T-cell (primary cell): ENCODE results near the gene GTF2F2. TPM values are rescaled to one million over a fixed set of nuclear protein-coding genes. Genes with fewer than 3 reads are reported as not detected.
"Not testable (repeated sequence)": the region's sequence is repeated elsewhere in the genome, so short reads cannot be mapped to it uniquely, and the experiment has no call there.

Source experiments
- ATAC-seq, 4 experiments: fragments of 200-7000 bp in 3 of 4; fragments of 150-1000 bp in 1 of 4; cut with Tn5 transposase; replicated peaks in 1 of 4; 1 replicate in 3 of 4; 2 replicates in 1 of 4; pipeline ENCODE4 v1.10.0; 2021; ENCODE audit warnings: moderate library complexity in 3 of 4, mild to moderate bottlenecking in 2 of 4, moderate number of reproducible peaks in 1 of 4
- CTCF ChIA-PET, 2 donors: fragments of 300-600 bp; sonication (Branson Sonifier 250); formaldehyde crosslinking; loops; one replicate each; lab custom pipeline; 2022; ENCODE audit warnings: antibody characterized with exemption in 2 of 2; lab: Charles Lee
- POLR2A ChIA-PET, 2 donors: fragments of 300-600 bp; sonication (Branson Sonifier 250); formaldehyde crosslinking; loops; one replicate each; lab custom pipeline; 2022; ENCODE audit warnings: antibody characterized with exemption in 2 of 2; lab: Charles Lee
- DNase-seq, 35 experiments: peaks; one replicate each; pipeline versions ENCODE4 v3.0.0 to v3.0.0-alpha.2; 2013 to 2023
- H3K27ac ChIP-seq: one replicate; pipeline ENCODE4 v1.5.1; 2013; ENCODE audit warnings: low read length
- H3K27me3 ChIP-seq, 2 experiments: replicated peaks in 1 of 2; 1 replicate in 1 of 2; 2 replicates in 1 of 2; pipeline versions ENCODE4 v1.6.1 to v1.7.0; 2013; ENCODE audit warnings: low read length in 1 of 2, mixed read lengths in 1 of 2; ENCODE audit not compliant: control insufficient read depth in 2 of 2, insufficient read depth in 2 of 2; ENCODE audit errors: extremely low read depth in 1 of 2
- H3K36me3 ChIP-seq, 2 donors: 1 replicate in 1 of 2; 2 replicates in 1 of 2; pipeline versions ENCODE4 v1.6.1 to v1.7.0; 2013; ENCODE audit warnings: low read length in 1 of 2; ENCODE audit not compliant: control insufficient read depth in 2 of 2, insufficient read depth in 1 of 2; ENCODE audit errors: extremely low read depth in 1 of 2
- H3K4me1 ChIP-seq, 2 experiments: 1 replicate in 1 of 2; 2 replicates in 1 of 2; pipeline versions ENCODE4 v1.6.1 to v1.7.0; 2013; ENCODE audit warnings: low read length in 2 of 2, mixed read lengths in 1 of 2; ENCODE audit not compliant: insufficient read depth in 2 of 2, control insufficient read depth in 1 of 2; ENCODE audit errors: extremely low read depth in 1 of 2
- H3K4me3 ChIP-seq, 2 donors: 1 replicate in 1 of 2; 2 replicates in 1 of 2; pipeline versions ENCODE4 v1.5.1 to v1.7.0; 2013; ENCODE audit warnings: mild to moderate bottlenecking in 2 of 2, low read length in 1 of 2, moderate library complexity in 1 of 2; ENCODE audit not compliant: control insufficient read depth in 1 of 2; ENCODE audit errors: extremely low read depth in 1 of 2
- H3K9me3 ChIP-seq: 2 replicates; pipeline ENCODE4 v1.7.0; 2013
- H3K27ac Mint-ChIP-seq, 2 donors: one replicate each; pipeline ENCODE4 v1.8.0; 2020 to 2021; ENCODE audit warnings: mild to moderate bottlenecking in 2 of 2, mixed read lengths in 2 of 2
- H3K27me3 Mint-ChIP-seq, 2 donors: one replicate each; pipeline ENCODE4 v1.8.0; 2021 to 2022; ENCODE audit warnings: mixed read lengths in 2 of 2
- H3K36me3 Mint-ChIP-seq: one replicate; pipeline ENCODE4 v1.8.0; 2021; ENCODE audit warnings: mixed read lengths
- H3K4me1 Mint-ChIP-seq, 3 donors: one replicate each; pipeline ENCODE4 v1.8.0; 2020 to 2022; ENCODE audit warnings: mixed read lengths in 3 of 3, mild to moderate bottlenecking in 1 of 3
- H3K4me3 Mint-ChIP-seq, 3 donors: one replicate each; pipeline ENCODE4 v1.8.0; 2020 to 2022; ENCODE audit warnings: mild to moderate bottlenecking in 3 of 3, mixed read lengths in 3 of 3, moderate library complexity in 3 of 3
- H3K9me3 Mint-ChIP-seq, 3 donors: one replicate each; pipeline ENCODE4 v1.8.0; 2020 to 2022; ENCODE audit warnings: mixed read lengths in 3 of 3
- WGBS: methylation state at CpG from one replicate; pipeline ENCODE4 v1.1.5; 2013; ENCODE audit warnings: missing lambda C conversion rate; ENCODE audit not compliant: insufficient coverage; 5-methylcytosine and 5-hydroxymethylcytosine counted together
- total RNA-seq, 35 experiments: library from RNA in 6 of 35; stranded (reverse) in 6 of 35; fragments of 120-200 nt in 1 of 35; gene quantifications; one replicate each; pipeline versions ENCODE4 v1.2.1 to v1.2.4 and lab custom pipeline; 2013 to 2026

The GTF2F2 gene
- total RNA-seq, 5 donors from 2014 or later (not counting 1 experiment from before 2014, with no cell fraction given) = 12.9 to 17.0 (median 15.6) TPM

DNA sequence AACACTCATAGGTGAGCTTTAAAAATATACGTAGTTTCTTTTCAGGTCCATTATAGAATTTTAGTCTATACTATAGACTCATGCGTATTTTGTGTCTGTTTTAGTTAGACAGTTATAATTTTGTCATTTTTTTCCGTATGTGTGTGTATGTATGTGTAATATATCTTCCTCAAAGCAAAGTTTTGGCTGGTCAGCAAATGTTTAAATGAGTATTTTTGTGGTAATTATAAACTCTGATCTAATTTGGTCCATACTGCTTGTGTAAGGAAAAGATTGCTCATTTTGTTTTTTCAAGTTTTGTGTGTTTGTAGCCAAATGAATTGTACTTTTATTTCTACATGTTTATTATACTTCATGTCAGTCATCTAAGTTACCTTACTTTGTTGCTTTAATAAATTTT, 60.0 kb downstream of the GTF2F2 start:
- POLR2A ChIA-PET = interaction anchor here in 1 of 2 donors (0.5 kb wide), 1 partner anchor 20 kb away, joined by 3 read pairs; no protein-coding TSS in a partner anchor
- ATAC-seq (no peak), DNase-seq (no peak)
- Histone ChIP-seq H3K27ac (no peak overlapping the region), H3K4me3 (no peak overlapping the region), H3K4me1 (peaks cover 2 to 3% of the 10 kb centered on the region in 2 experiments), H3K9me3 (no peaks in the 10 kb centered on the region), H3K36me3 (peaks cover 0 to 7% of the 10 kb centered on the region in 2 donors), H3K27me3 (no peaks in the 10 kb centered on the region)
- no peak overlapping the region for H3K27ac Mint-ChIP-seq
- no peaks in the 10 kb centered on the region for H3K27me3 Mint-ChIP-seq
- peaks cover 48% of the 10 kb centered on the region for H3K36me3 Mint-ChIP-seq
- 83% methylated on average over 1 of the region's 3 CpGs for WGBS
- CTCF ChIA-PET = no interaction called here
- peaks cover 37 to 39% (median 39%) of the 10 kb centered on the region in 3 donors for H3K4me1 Mint-ChIP-seq
- no peaks in the 10 kb centered on the region for H3K9me3 Mint-ChIP-seq
- no peak overlapping the region for H3K4me3 Mint-ChIP-seq

DNA sequence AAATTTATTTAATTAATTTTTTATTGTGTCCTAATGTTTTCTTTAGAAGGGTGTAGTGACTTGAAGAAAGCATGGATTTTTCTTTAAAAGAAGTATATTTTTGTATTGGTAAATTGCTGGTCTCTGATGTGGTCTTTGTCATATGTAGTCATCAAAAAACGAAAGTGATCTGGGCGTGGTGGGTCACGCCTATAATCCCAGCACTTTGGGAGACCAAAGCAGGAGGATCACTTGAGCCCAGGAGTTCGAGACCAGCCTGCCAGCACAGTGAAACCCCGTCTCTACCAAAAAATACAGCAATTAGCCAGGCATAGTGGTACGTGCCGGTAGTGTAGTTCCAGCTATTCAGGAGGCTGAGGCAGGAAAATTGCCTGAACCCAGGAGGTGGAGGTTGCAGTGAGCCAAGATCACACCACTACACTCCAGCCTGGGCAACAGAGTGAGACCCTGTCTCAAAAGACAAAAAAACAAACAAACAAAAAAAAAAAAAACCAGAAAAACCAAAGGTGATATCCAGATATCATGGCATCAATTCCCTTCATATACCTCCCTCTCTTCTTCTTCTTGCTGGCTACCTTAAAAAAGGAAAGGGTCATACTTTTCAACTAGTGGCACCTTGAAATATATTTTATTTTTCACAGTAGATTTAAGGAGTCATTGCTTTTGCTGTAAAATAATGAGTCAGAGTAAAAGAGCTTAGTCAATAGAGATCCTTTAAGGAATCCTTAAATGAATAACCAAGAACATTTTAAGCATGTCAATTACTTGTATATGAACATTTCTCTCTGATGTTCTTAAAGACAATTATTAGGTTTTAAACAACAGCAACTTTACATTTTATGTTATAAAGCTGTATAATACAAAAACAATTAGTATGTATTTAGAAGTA, 60.6 kb downstream of the GTF2F2 start:
- POLR2A ChIA-PET = no interaction called here
- Histone ChIP-seq H3K36me3 (peaks cover 0 to 7% of the 10 kb centered on the region in 2 donors), H3K27me3 (no peaks in the 10 kb centered on the region), H3K27ac (no peak overlapping the region), H3K9me3 (no peaks in the 10 kb centered on the region), H3K4me3 (no peak overlapping the region), H3K4me1 (peaks cover 2 to 3% of the 10 kb centered on the region in 2 experiments)
- CTCF ChIA-PET = interaction anchor here (0.7 kb wide), 2 partner anchors 25 to 115 kb away, joined by 4 to 5 read pairs; no protein-coding TSS in a partner anchor
- Mint-ChIP-seq H3K27me3 (no peaks in the 10 kb centered on the region), H3K9me3 (no peaks in the 10 kb centered on the region), H3K27ac (no peak overlapping the region), H3K4me1 (peaks cover 37 to 39% (median 39%) of the 10 kb centered on the region in 3 donors), H3K4me3 (no peak overlapping the region), H3K36me3 (peaks cover 41% of the 10 kb centered on the region)
- DNase-seq (no peak), ATAC-seq (no peak)
- 76% methylated on average over 7 of the region's 7 CpGs for WGBS

DNA sequence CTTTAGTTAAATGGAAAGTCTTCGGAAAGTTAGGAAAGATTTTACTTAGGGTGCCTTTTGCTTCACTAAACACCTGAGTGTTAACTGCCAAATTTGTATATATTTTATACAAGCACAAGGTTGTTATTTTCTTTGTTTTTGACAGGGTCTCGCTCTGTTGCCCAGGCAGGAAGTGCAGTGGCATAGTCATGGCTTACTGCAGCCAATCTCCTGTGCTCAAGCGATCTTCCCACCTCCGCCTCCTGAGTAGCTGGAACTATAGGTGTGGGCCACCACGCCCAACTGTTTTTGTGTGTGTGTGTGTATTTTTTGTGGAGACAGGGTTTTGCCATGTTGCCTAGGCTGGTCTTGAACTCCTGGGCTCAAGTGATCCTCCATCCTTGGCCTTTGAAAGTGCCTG, 64.4 kb downstream of the GTF2F2 start:
- Histone ChIP-seq H3K4me1 (peaks cover 0 to 3% of the 10 kb centered on the region in 2 experiments), H3K36me3 (peaks cover 0 to 7% of the 10 kb centered on the region in 2 donors), H3K4me3 (no peak overlapping the region), H3K27ac (no peak overlapping the region), H3K9me3 (no peaks in the 10 kb centered on the region), H3K27me3 (no peaks in the 10 kb centered on the region)
- no peak for DNase-seq
- H3K36me3 Mint-ChIP-seq = peaks cover 46% of the 10 kb centered on the region
- ATAC-seq = no peak
- H3K9me3 Mint-ChIP-seq = no peaks in the 10 kb centered on the region
- peaks cover 12 to 13% (median 12%) of the 10 kb centered on the region in 3 donors for H3K4me1 Mint-ChIP-seq
- 85% methylated on average over 2 of the region's 5 CpGs for WGBS
- ChIA-PET POLR2A (no interaction called here), CTCF (no interaction called here)
- no peaks in the 10 kb centered on the region for H3K27me3 Mint-ChIP-seq
- H3K4me3 Mint-ChIP-seq = no peak overlapping the region
- H3K27ac Mint-ChIP-seq = peak overlapping the region in 1 of 2 donors; percentile 24

DNA sequence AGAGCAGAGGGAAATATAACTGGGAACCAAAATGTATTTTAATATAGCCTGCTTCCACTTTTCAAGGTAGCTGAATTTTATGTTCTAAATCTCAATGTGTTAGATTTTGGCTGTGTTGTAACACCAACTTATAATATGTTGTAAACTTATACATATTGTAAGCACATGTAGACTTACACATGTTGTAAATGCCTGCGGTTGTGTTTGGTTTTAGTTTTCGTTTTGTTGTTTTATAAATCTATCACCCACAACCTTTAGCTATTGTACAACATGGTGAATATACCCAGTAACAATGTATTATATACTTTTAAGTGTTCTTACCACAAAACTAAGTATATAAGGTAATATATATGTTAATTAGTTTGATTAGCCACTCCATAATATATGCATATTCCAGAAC, 65.0 kb downstream of the GTF2F2 start:
- Mint-ChIP-seq H3K36me3 (peaks cover 46% of the 10 kb centered on the region), H3K9me3 (no peaks in the 10 kb centered on the region), H3K27me3 (no peaks in the 10 kb centered on the region), H3K27ac (no peak overlapping the region), H3K4me3 (no peak overlapping the region), H3K4me1 (peaks cover 9 to 11% (median 9%) of the 10 kb centered on the region in 3 donors)
- CTCF ChIA-PET = interaction anchor here in 1 of 2 donors (0.6 kb wide), 1 partner anchor 124 kb away, joined by 3 read pairs; no protein-coding TSS in a partner anchor
- Histone ChIP-seq H3K4me1 (peaks cover 0 to 3% of the 10 kb centered on the region in 2 experiments), H3K4me3 (no peak overlapping the region), H3K9me3 (no peaks in the 10 kb centered on the region), H3K36me3 (peaks cover 0 to 7% of the 10 kb centered on the region in 2 donors), H3K27ac (no peak overlapping the region), H3K27me3 (no peaks in the 10 kb centered on the region)
- ATAC-seq (no peak), DNase-seq (no peak)
- POLR2A ChIA-PET = no interaction called here
- WGBS = no CpG with 5 or more reads among the region's 2 CpGs

DNA sequence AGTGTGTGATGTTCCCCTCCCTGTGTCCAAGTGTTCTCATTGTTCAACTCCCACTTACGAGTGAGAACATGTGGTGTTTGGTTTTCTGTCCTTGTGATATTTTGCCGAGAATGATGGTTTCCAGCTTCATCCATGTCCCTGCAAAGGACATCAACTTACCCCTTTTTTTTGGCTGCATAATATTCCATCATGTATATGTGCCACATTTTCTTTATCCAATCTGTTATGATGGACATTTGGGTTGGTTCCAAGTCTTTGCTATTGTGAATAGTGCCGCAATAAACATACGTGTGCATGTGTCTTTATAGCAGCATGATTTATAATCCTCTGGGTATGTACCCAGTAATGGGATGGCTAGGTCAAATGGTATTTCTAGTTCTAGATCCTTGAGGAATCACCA, 68.8 kb downstream of the GTF2F2 start:
- not testable (repeated sequence) for H3K4me1 Mint-ChIP-seq, DNase-seq, H3K9me3 ChIP-seq, ATAC-seq, H3K27ac Mint-ChIP-seq, H3K27ac ChIP-seq, H3K4me3 Mint-ChIP-seq, H3K27me3 ChIP-seq, H3K9me3 Mint-ChIP-seq, H3K4me3 ChIP-seq, H3K4me1 ChIP-seq, H3K36me3 ChIP-seq, H3K27me3 Mint-ChIP-seq
- no CpG with 5 or more reads among the region's 4 CpGs for WGBS
- CTCF ChIA-PET = interaction anchor here in 1 of 2 donors (0.7 kb wide), 1 partner anchor 71 kb away, joined by 12 read pairs; no protein-coding TSS in a partner anchor
- peaks cover 28% of the 10 kb centered on the region for H3K36me3 Mint-ChIP-seq
- POLR2A ChIA-PET = interaction anchor here in 1 of 2 donors (0.7 kb wide), 1 partner anchor 31 kb away, joined by 6 read pairs; no protein-coding TSS in a partner anchor

DNA sequence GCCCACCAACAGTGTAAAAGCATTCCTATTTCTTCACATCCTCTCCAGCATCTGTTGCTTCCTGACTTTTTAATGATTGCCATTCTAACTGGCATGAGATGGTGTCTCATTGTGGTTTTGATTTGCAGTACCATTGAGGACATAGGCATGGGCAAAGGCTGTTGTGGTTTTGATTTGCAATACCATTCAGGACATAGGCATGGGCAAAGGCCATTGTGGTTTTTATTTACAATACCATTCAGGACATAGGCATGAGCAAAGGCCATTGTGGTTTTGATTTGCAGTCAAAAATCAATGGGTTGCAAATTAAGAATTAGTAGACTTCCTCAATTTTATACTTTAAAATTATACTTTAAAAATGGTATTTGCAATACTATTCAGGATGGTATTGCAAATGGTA, 69.2 kb downstream of the GTF2F2 start:
- H3K4me1 Mint-ChIP-seq, H3K27me3 ChIP-seq, H3K4me3 Mint-ChIP-seq, H3K9me3 ChIP-seq, H3K36me3 ChIP-seq, H3K4me3 ChIP-seq, H3K27me3 Mint-ChIP-seq, H3K4me1 ChIP-seq, DNase-seq, H3K27ac ChIP-seq, ATAC-seq, H3K9me3 Mint-ChIP-seq, H3K27ac Mint-ChIP-seq: not testable (repeated sequence)
- CTCF ChIA-PET = interaction anchor here in 1 of 2 donors (0.6 to 0.7 kb wide), 2 partner anchors 62 to 71 kb away, joined by 3 to 12 read pairs; no protein-coding TSS in a partner anchor
- H3K36me3 Mint-ChIP-seq = peaks cover 29% of the 10 kb centered on the region
- POLR2A ChIA-PET = interaction anchor here in 1 of 2 donors (0.7 kb wide), 1 partner anchor 30 kb away, joined by 6 read pairs; no protein-coding TSS in a partner anchor
